K562 (cell line): ENCODE results near the gene UBE2G2. TPM values are rescaled to one million over a fixed set of nuclear protein-coding genes. Genes with fewer than 3 reads are reported as not detected.
A peak's percentile ranks its signal among the peaks of the same experiment; 100 is the strongest.

Source experiments
- ATAC-seq: fragments of 200-7000 bp; cut with Tn5 transposase; 3 replicates; pipeline ENCODE4 v1.9.1; 2020; ENCODE audit warnings: moderate library complexity
- BruUV-seq: library from RNA; stranded (reverse); fragments of 400-500 nt; replicated peaks from 2 replicates; lab custom pipeline; 2021; lab: Mats Ljungman, UMichigan
- CTCF ChIA-PET: fragments of 300-600 bp; formaldehyde crosslinking; extraction: SDS; loops from one replicate; lab custom pipeline; 2021; ENCODE audit warnings: low intra/inter-chr PET ratio; lab: Yijun Ruan, JAX
- POLR2A ChIA-PET: fragments of 300-600, 350-650 bp; sonication (Branson Sonifier 250); formaldehyde crosslinking; extraction: SDS; loops from one replicate; lab custom pipeline; 2021; ENCODE audit warnings: antibody characterized with exemption, inconsistent platforms; lab: Yijun Ruan, JAX
- DNase-seq, 4 experiments: peaks; one replicate each; pipeline versions ENCODE4 v3.0.0 to v3.0.0-alpha.2; 2011 to 2018; ENCODE audit warnings: low spot score in 3 of 4, mixed read lengths in 3 of 4; ENCODE audit errors: extremely low read depth in 1 of 4
- FAIRE-seq: peaks from 2 replicates; lab custom pipeline; 2011; peaks lifted over from hg19 to GRCh38; lab: Jason Lieb, UNC
- H2AFZ ChIP-seq: 2 replicates; pipeline ENCODE4 v1.6.0; 2011; ENCODE audit warnings: low read depth, low read length, control low read depth, inconsistent platforms
- H3K27ac ChIP-seq: fragments of 200-600 bp; 3 replicates; pipeline ENCODE4 v1.8.0; 2011; ENCODE audit warnings: low read depth, mild to moderate bottlenecking, control low read depth, inconsistent platforms, low read length, moderate library complexity, mixed read lengths; ENCODE audit errors: extremely low read depth
- H3K27me3 ChIP-seq, 2 experiments: fragments of 300-600 bp in 1 of 2; 2 replicates in 1 of 2; 3 replicates in 1 of 2; pipeline versions ENCODE4 v1.6.0 to v1.8.0; 2011; ENCODE audit warnings: inconsistent platforms in 2 of 2, low read length in 2 of 2, mild to moderate bottlenecking in 1 of 2, mixed read lengths in 1 of 2, moderate library complexity in 1 of 2; ENCODE audit not compliant: control insufficient read depth in 2 of 2, insufficient read depth in 2 of 2
- H3K36me3 ChIP-seq: fragments of 300-600 bp; 3 replicates; pipeline ENCODE4 v1.8.0; 2011; ENCODE audit warnings: mild to moderate bottlenecking, low read length, inconsistent platforms; ENCODE audit not compliant: control insufficient read depth, insufficient read depth
- H3K4me1 ChIP-seq, 2 experiments: fragments of 200-600 bp in 1 of 2; replicated peaks in 1 of 2; 2 replicates in 1 of 2; 3 replicates in 1 of 2; pipeline versions ENCODE4 v1.5.1 to v1.8.0; 2011; ENCODE audit warnings: inconsistent platforms in 2 of 2, low read length in 2 of 2, mild to moderate bottlenecking in 1 of 2, mixed read lengths in 1 of 2, moderate library complexity in 1 of 2; ENCODE audit not compliant: control insufficient read depth in 2 of 2, insufficient read depth in 2 of 2
- H3K4me2 ChIP-seq: 2 replicates; pipeline ENCODE4 v1.6.1; 2011; ENCODE audit warnings: low read length, control low read depth, inconsistent platforms, mixed read lengths; ENCODE audit not compliant: insufficient read depth
- H3K4me3 ChIP-seq: fragments of 200-600 bp; sonication (generic), shearing (Covaris generic); 2 replicates; pipeline ENCODE4 v1.5.1; 2016; ENCODE audit warnings: control low read depth, inconsistent platforms
- H3K79me2 ChIP-seq: fragments of 200-600 bp; 3 replicates; pipeline ENCODE4 v1.8.0; 2011; ENCODE audit warnings: low read length, inconsistent platforms; ENCODE audit not compliant: control insufficient read depth, insufficient read depth
- H3K9ac ChIP-seq, 2 experiments: 2 replicates each; pipeline versions ENCODE4 v1.6.0 to v1.6.1; 2011; ENCODE audit warnings: low read depth in 2 of 2, low read length in 2 of 2, control low read depth in 1 of 2, inconsistent platforms in 1 of 2, mild to moderate bottlenecking in 1 of 2, mixed read lengths in 1 of 2; ENCODE audit not compliant: insufficient read depth in 1 of 2
- H3K9me1 ChIP-seq: one replicate; pipeline ENCODE4 v1.6.0; 2011; ENCODE audit warnings: inconsistent platforms, mild to moderate bottlenecking, low read length, moderate library complexity; ENCODE audit not compliant: control insufficient read depth, insufficient read depth
- H3K9me3 ChIP-seq: replicated peaks from 2 replicates; pipeline ENCODE4 v1.5.1; 2011; ENCODE audit warnings: low read depth, low read length, inconsistent platforms; ENCODE audit not compliant: control insufficient read depth, insufficient read depth
- H4K20me1 ChIP-seq: replicated peaks from 2 replicates; pipeline ENCODE4 v1.6.1; 2011; ENCODE audit warnings: low read length, inconsistent platforms, mixed read lengths; ENCODE audit not compliant: control insufficient read depth, insufficient read depth
- NFYB ChIP-seq: IDR thresholded peaks from 2 replicates; pipeline ENCODE4 v1.6.1; 2011; ENCODE audit warnings: mild to moderate bottlenecking, moderate library complexity; ENCODE audit not compliant: insufficient read length; ENCODE audit errors: extremely low read depth
- POLR2G ChIP-seq: fragments of 200-400 bp; formaldehyde crosslinking; IDR thresholded peaks from 2 replicates; pipeline ENCODE4 v1.6.1; 2017; ENCODE audit warnings: low read depth, mild to moderate bottlenecking, antibody characterized with exemption, low read length, moderate library complexity
- ZKSCAN3 ChIP-seq: fragments of 250-450 bp; sonication (Bioruptor Pico); IDR thresholded peaks from 2 replicates; pipeline ENCODE4 v1.4.0; 2020
- ZNF197 ChIP-seq: fragments of 200-800 bp; sonication (Bioruptor generic); IDR thresholded peaks from 2 replicates; pipeline ENCODE4 v1.6.1; 2016; ENCODE audit warnings: low read depth, missing genetic modification characterization, missing compliant biosample characterization
- ZNF699 ChIP-seq: fragments of 250-450 bp; sonication (Bioruptor Pico); IDR thresholded peaks from 2 replicates; pipeline ENCODE4 v1.8.0; 2021; ENCODE audit warnings: mild to moderate bottlenecking, moderate library complexity; ENCODE audit not compliant: insufficient replicate concordance
- WGBS: fragments of 100-300 bp; shearing (Covaris generic); methylation state at CpG from one replicate; pipeline ENCODE4 v1.1.6; 2016; ENCODE audit warnings: low coverage, mixed read lengths; ENCODE audit not compliant: insufficient coverage; ENCODE audit errors: missing lambda C conversion rate; 5-methylcytosine and 5-hydroxymethylcytosine counted together
- in situ Hi-C: fragments of 300-500 bp; cut with MboI; formaldehyde crosslinking; loops from 4 replicates; pipeline ENCODE4 v1.15.0; 2018; ENCODE audit warnings: inconsistent platforms, mixed read lengths
- intact Hi-C: fragments of 100-400 bp; cut with micrococcal nuclease; formaldehyde crosslinking; loops from 2 replicates; pipeline ENCODE4 v1.14.2; 2022
- polyA plus RNA-seq, 8 experiments: library from polyadenylated mRNA; depleted of rRNA in 4 of 8; stranded (reverse) in 5 of 8; unstranded in 3 of 8; fragments of >200 nt; fragmentation: Nextera tagmentation in 2 of 8; fragmentation: Illumina TruSeq in 1 of 8; extraction: Ambion mirVana in 2 of 8; extraction: Trizol in 1 of 8; gene quantifications; 2 replicates each; pipeline versions ENCODE4 v1.2.1 to v1.2.3, GENCODE V29; 2011 to 2014; ENCODE audit warnings: inconsistent platforms in 1 of 8, missing spikeins in 1 of 8
- total RNA-seq, 7 experiments: library from RNA; depleted of rRNA in 6 of 7; stranded (reverse); fragments of >200 nt in 6 of 7; fragmentation: Illumina TruSeq in 2 of 7; extraction: Trizol in 2 of 7; gene quantifications; 2 replicates each; pipeline versions ENCODE4 v1.2.1 to v1.2.3, GENCODE V29; 2011 to 2021; ENCODE audit warnings: low replicate concordance in 1 of 7
- TF ChIP-seq, protein P1 (sequence below): sonication (generic); formaldehyde crosslinking; IDR thresholded peaks from 2 replicates; pipeline ENCODE4 v1.8.0; 2023; ENCODE audit warnings: missing genetic modification reagents, mild to moderate bottlenecking, borderline replicate concordance

Gene UBE2G2
- total and polyA plus RNA-seq, 9 of the 15 experiments (the other 6 are each of a cell fraction or from before 2014, with no cell fraction given): 47.5 to 225 (median 140) TPM

DNA sequence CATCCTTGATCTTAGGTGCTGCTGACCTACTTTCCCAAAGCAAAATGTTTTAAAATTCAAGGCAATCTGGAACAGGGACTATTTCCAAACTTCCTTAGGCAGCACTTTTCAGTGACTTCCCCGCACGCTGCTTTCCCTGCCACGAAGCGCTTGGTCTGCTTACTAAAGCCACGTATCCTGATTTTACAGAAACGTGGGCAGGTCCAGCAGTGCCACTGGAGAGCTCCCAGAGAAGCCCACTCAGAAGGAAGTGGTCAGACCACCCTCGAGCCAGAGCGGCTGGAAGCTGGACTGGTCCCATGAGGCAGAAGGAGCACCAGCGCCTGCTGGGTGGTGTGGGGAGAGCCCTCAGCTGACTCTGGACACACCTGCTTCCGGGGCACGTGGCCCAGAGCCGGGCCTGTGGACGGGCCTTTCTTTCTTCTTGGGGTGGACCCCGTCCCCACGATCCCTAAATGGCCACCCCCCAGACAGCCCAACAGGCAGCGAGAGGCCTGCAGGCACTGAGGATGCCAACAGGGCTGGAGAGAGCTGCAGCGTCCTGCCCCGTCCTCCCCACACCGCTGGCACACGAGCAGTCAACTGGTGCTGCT is 48.7 kb upstream of the UBE2G2 start:
- CTCF ChIA-PET: no interaction called here
- intact Hi-C loops: no loop called here
- Histone ChIP-seq H3K9ac (peak overlapping the region in 1 of 2 experiments; percentile 17; a peak in 1 of 4 replicates), H3K4me2 (no peak overlapping the region), H3K4me3 (no peak overlapping the region), H4K20me1 (no peaks in the 10 kb centered on the region; the same call in 1 of the 2 replicates), H3K79me2 (peaks cover 14% of the 10 kb centered on the region), H3K9me1 (peaks cover 6% of the 10 kb centered on the region), H3K27me3 (no peaks in the 10 kb centered on the region), H3K27ac (no peak overlapping the region), H3K36me3 (peaks cover 57% of the 10 kb centered on the region)
- FAIRE-seq (no peak), DNase-seq (no peak)
- no TSS peak for BruUV-seq
- POLR2A ChIA-PET: interaction anchor here (0.7 to 1.0 kb wide), 3 partner anchors 9 to 13 kb away, joined by 3 read pairs; no protein-coding TSS in a partner anchor
- WGBS: 96% methylated on average over 18 of the region's 20 CpGs
- no peak for TF ChIP-seq NFYB
- no peak for TF ChIP-seq ZKSCAN3
- peak; percentile 32 for TF ChIP-seq POLR2G
- TF ChIP-seq, all 486 proteins: peak for 1
- in situ Hi-C loops: no loop called here
- Histone ChIP-seq H3K9me3 (no peaks in the 10 kb centered on the region), H3K4me1 (peaks cover 41 to 66% of the 10 kb centered on the region in 2 experiments), H2AFZ (no peak overlapping the region)
- ATAC-seq: no peak

DNA sequence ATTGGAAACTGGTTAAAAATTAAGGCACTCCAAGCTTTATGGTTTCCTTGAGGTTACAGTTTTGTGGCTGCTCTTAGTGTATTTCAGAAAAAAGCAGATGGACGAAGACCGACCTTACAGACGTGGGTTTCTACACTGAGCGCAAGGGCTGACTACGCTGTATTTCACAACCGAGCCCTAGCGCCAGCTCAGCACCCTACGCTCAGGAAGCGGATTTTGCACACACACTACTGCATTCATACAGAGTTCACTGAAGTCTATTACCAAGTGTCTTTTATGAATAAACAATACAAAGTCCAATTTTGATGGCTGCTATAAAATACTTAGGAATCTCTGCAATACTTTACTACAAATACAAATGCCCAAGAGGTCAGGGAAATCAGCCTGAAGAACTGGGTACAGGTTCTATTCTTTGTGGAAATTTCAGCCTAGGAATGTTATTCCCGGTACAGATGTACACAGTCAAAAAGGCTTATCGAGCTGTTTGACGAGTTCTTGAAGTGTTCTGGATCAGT is 48.1 kb upstream of the UBE2G2 start:
- intact Hi-C loops (loop anchor here (5.0 kb wide), 1 partner anchor 47 kb away; the partner anchor contains the start of gene UBE2G2), in situ Hi-C loops (no loop called here)
- no peak for FAIRE-seq
- CTCF ChIA-PET: no interaction called here
- no peak overlapping the region for H2AFZ ChIP-seq
- no peaks in the 10 kb centered on the region for H4K20me1 ChIP-seq
- POLR2A ChIA-PET: interaction anchor here (0.6 to 1.0 kb wide), 2 partner anchors 12 to 558 kb away, joined by 3 to 4 read pairs; no protein-coding TSS in a partner anchor
- WGBS: 97% methylated on average over 12 of the region's 12 CpGs
- no peak overlapping the region for H3K27ac ChIP-seq
- peaks cover 6% of the 10 kb centered on the region for H3K9me1 ChIP-seq
- H3K79me2 ChIP-seq: peaks cover 14% of the 10 kb centered on the region
- no peak overlapping the region for H3K9ac ChIP-seq
- TF ChIP-seq, protein P1, sequence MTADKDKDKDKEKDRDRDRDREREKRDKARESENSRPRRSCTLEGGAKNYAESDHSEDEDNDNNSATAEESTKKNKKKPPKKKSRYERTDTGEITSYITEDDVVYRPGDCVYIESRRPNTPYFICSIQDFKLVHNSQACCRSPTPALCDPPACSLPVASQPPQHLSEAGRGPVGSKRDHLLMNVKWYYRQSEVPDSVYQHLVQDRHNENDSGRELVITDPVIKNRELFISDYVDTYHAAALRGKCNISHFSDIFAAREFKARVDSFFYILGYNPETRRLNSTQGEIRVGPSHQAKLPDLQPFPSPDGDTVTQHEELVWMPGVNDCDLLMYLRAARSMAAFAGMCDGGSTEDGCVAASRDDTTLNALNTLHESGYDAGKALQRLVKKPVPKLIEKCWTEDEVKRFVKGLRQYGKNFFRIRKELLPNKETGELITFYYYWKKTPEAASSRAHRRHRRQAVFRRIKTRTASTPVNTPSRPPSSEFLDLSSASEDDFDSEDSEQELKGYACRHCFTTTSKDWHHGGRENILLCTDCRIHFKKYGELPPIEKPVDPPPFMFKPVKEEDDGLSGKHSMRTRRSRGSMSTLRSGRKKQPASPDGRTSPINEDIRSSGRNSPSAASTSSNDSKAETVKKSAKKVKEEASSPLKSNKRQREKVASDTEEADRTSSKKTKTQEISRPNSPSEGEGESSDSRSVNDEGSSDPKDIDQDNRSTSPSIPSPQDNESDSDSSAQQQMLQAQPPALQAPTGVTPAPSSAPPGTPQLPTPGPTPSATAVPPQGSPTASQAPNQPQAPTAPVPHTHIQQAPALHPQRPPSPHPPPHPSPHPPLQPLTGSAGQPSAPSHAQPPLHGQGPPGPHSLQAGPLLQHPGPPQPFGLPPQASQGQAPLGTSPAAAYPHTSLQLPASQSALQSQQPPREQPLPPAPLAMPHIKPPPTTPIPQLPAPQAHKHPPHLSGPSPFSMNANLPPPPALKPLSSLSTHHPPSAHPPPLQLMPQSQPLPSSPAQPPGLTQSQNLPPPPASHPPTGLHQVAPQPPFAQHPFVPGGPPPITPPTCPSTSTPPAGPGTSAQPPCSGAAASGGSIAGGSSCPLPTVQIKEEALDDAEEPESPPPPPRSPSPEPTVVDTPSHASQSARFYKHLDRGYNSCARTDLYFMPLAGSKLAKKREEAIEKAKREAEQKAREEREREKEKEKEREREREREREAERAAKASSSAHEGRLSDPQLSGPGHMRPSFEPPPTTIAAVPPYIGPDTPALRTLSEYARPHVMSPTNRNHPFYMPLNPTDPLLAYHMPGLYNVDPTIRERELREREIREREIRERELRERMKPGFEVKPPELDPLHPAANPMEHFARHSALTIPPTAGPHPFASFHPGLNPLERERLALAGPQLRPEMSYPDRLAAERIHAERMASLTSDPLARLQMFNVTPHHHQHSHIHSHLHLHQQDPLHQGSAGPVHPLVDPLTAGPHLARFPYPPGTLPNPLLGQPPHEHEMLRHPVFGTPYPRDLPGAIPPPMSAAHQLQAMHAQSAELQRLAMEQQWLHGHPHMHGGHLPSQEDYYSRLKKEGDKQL (CRISPR knock-in tag): no peak
- TF ChIP-seq ZNF197 (CRISPR knock-in tag): no peak
- no peak for TF ChIP-seq ZNF699 (CRISPR knock-in tag)
- no peak overlapping the region for H3K4me2 ChIP-seq
- TSS peak; percentile 50 for BruUV-seq
- H3K9me3 ChIP-seq: no peaks in the 10 kb centered on the region
- H3K36me3 ChIP-seq: peaks cover 53% of the 10 kb centered on the region
- DNase-seq: no peak
- ATAC-seq: no peak
- no peaks in the 10 kb centered on the region for H3K27me3 ChIP-seq
- peaks cover 35 to 60% of the 10 kb centered on the region in 2 experiments for H3K4me1 ChIP-seq
- H3K4me3 ChIP-seq: no peak overlapping the region
